ENCODE results near the gene NEDD9.

Gene NEDD9

DNA sequence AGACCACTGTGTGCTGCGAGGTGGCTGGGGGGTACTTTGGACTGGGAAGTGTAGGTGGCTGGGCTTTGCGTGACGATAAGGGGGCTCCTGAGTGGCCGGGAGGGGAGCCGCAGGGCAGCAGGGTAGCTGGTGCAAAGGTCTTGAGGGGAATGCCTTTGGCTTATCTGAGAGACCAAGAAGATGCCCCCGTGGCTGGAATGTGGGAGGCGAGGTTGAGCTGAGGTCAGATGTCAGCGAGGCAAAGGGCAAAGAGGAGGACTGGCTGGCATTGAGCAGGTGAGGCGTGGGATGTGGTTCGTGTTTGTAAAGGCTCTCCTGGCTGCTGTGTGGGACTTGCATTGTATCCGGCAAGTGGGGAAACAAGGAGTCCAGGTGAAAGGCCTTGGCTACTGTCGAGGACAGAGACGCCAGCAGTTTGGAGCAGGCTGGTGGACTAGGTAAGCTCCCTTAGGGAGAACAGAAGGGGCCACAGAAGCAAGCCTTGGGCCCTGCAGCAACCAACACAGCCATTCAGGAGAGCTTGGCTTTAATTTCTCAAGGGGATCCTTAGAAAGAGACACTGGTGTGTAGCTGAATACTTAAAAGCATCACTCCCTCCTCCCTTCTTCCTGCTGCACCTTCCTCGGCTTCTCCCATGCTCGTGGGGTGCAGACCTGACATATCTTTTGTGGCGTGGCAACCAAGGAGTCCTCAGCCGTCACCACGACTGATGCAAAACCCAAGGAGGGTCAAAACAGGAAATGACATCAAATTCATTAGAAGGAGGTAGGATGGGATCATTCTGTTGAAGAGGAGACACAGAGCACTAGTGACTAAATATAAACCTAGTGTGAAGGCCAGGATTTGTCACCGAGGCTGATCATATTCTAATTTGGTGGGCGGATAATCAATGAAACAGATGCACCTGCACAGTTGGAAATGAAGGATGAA lies 67.5 kb downstream of the NEDD9 start:
- TF ChIP-seq, protein P1, sequence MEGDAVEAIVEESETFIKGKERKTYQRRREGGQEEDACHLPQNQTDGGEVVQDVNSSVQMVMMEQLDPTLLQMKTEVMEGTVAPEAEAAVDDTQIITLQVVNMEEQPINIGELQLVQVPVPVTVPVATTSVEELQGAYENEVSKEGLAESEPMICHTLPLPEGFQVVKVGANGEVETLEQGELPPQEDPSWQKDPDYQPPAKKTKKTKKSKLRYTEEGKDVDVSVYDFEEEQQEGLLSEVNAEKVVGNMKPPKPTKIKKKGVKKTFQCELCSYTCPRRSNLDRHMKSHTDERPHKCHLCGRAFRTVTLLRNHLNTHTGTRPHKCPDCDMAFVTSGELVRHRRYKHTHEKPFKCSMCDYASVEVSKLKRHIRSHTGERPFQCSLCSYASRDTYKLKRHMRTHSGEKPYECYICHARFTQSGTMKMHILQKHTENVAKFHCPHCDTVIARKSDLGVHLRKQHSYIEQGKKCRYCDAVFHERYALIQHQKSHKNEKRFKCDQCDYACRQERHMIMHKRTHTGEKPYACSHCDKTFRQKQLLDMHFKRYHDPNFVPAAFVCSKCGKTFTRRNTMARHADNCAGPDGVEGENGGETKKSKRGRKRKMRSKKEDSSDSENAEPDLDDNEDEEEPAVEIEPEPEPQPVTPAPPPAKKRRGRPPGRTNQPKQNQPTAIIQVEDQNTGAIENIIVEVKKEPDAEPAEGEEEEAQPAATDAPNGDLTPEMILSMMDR (IDR thresholded peaks at IDR 0.05; ENCODE audit: poor library complexity, severe bottlenecking): no peak
- H3K27ac ChIP-seq (ENCODE audit: poor library complexity, severe bottlenecking): no peak overlapping the region
- no peaks in the 10 kb centered on the region for H3K27me3 ChIP-seq (ENCODE audit: insufficient read depth, poor library complexity, severe bottlenecking)
- H3K36me3 ChIP-seq (ENCODE audit: low read depth): no peaks in the 10 kb centered on the region
- DNase-seq (ENCODE audit: low spot score) (no peak), ATAC-seq (ENCODE audit: low read depth) (no peak)
- H3K9me3 ChIP-seq (ENCODE audit: severe bottlenecking): no peaks in the 10 kb centered on the region
- peaks cover 5% of the 10 kb centered on the region for H3K4me1 ChIP-seq (ENCODE audit: insufficient read depth, poor library complexity, severe bottlenecking)
- no peak overlapping the region for H3K4me3 ChIP-seq (ENCODE audit: severe bottlenecking)

GRCh38 chr6:11163932-11164331 lies 68.5 kb downstream of the NEDD9 start:
- Histone ChIP-seq H3K9me3 (ENCODE audit: severe bottlenecking) (peaks cover 2% of the 10 kb centered on the region), H3K27me3 (ENCODE audit: insufficient read depth, poor library complexity, severe bottlenecking) (no peaks in the 10 kb centered on the region), H3K4me1 (ENCODE audit: insufficient read depth, poor library complexity, severe bottlenecking) (peaks cover 7% of the 10 kb centered on the region), H3K4me3 (ENCODE audit: severe bottlenecking) (no peak overlapping the region), H3K27ac (ENCODE audit: poor library complexity, severe bottlenecking) (no peak overlapping the region), H3K36me3 (ENCODE audit: low read depth) (no peaks in the 10 kb centered on the region)
- TF ChIP-seq, protein P1 (IDR thresholded peaks at IDR 0.05; ENCODE audit: poor library complexity, severe bottlenecking): no peak
- DNase-seq (ENCODE audit: low spot score) (no peak), ATAC-seq (ENCODE audit: low read depth) (no peak)

DNA sequence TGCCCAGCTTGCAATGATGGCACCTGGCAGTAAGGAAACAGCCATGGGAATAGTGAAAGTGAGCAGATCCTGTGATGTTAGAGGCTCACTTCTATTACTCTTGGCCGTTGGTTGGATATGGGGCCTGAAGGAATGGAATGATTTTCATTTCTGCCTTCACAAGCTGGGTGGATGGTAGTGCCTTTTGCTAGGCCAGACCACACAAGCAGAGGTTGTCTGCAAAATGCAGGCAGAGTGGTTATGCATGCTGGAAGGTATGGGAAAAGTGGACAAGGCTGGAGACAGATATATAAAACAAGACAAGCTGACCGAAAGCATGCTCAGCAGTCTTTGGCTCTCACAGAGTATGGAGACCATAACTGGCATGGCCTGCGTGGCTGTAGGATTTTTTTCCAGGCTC lies 70.2 kb downstream of the NEDD9 start:
- H3K27ac ChIP-seq (ENCODE audit: poor library complexity, severe bottlenecking): no peak overlapping the region
- TF ChIP-seq, protein P1 (IDR thresholded peaks at IDR 0.05; ENCODE audit: poor library complexity, severe bottlenecking): no peak
- H3K4me1 ChIP-seq (ENCODE audit: insufficient read depth, poor library complexity, severe bottlenecking): peaks cover 7% of the 10 kb centered on the region
- peaks cover 4% of the 10 kb centered on the region for H3K9me3 ChIP-seq (ENCODE audit: severe bottlenecking)
- H3K36me3 ChIP-seq (ENCODE audit: low read depth): no peaks in the 10 kb centered on the region
- no peaks in the 10 kb centered on the region for H3K27me3 ChIP-seq (ENCODE audit: insufficient read depth, poor library complexity, severe bottlenecking)
- DNase-seq (ENCODE audit: low spot score) (no peak), ATAC-seq (ENCODE audit: low read depth) (no peak)
- H3K4me3 ChIP-seq (ENCODE audit: severe bottlenecking): no peak overlapping the region

DNA sequence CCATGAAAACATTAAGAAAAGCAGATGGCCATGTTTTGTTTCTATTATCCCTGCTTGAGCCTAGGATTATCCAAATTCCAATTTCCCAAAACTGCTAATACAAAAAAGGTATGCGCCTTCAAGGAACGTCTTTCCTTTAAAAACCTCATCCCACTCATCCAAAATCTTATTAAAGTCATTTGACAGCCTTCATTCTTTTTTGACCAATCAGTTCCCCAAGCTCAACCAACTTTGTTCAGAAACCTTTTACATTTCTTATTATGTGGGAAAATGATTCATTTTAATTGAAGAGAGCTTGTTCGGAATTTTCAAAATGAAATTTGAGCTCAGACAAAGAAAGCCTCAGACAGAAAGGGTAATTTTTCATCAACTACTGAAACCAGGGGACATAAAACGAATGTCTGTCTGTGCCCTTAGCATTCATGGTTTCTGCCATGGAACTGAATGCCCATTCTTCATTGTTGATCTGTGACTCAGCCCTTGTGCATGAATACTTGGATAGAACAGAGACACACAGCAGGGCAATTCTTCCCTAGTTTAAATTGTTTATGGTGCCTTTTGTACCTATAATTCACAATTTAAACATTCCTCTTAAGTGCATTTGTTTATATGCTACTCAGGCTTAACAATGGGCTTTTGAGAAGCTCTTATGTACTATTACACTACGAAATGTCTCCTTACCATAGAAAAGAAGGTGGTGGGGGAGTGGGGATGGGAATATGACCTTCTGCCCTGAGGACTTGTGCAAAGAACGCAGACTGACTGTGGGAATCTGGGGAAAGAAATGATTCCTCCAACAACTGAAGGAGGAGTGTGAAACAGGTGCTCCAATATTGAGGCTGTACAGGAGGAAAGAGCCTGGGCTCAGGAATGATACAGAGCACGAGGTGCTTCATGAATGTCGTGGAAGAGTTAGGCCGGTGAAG lies 71.2 kb downstream of the NEDD9 start:
- H3K4me3 ChIP-seq (ENCODE audit: severe bottlenecking): no peak overlapping the region
- peaks cover 7% of the 10 kb centered on the region for H3K4me1 ChIP-seq (ENCODE audit: insufficient read depth, poor library complexity, severe bottlenecking)
- no peak for ATAC-seq (ENCODE audit: low read depth)
- H3K27me3 ChIP-seq (ENCODE audit: insufficient read depth, poor library complexity, severe bottlenecking): no peaks in the 10 kb centered on the region
- peaks cover 8% of the 10 kb centered on the region for H3K9me3 ChIP-seq (ENCODE audit: severe bottlenecking)
- TF ChIP-seq, protein P1 (IDR thresholded peaks at IDR 0.05; ENCODE audit: poor library complexity, severe bottlenecking): no peak
- no peaks in the 10 kb centered on the region for H3K36me3 ChIP-seq (ENCODE audit: low read depth)
- H3K27ac ChIP-seq (ENCODE audit: poor library complexity, severe bottlenecking): peak overlapping the region; percentile 10
- DNase-seq (ENCODE audit: low spot score): no peak
